GM12878 (cell line): Measurements from ENCODE around the gene RGCC. TPM values are rescaled to one million over a fixed set of nuclear protein-coding genes. Genes with fewer than 3 reads are reported as not detected.

Source experiments
- ATAC-seq: fragments of 200-7000 bp; cut with Tn5 transposase; 3 replicates; pipeline ENCODE4 v1.9.1; 2020; ENCODE audit warnings: mild to moderate bottlenecking, moderate library complexity
- BruUV-seq: library from RNA; stranded (reverse); fragments of 400-500 nt; replicated peaks from 2 replicates; lab custom pipeline; 2021; lab: Mats Ljungman, UMichigan
- CTCF ChIA-PET: fragments of 300-600 bp; sonication (Branson Sonifier 250); formaldehyde crosslinking; extraction: SDS; loops from one replicate; lab custom pipeline; 2021; ENCODE audit warnings: inconsistent platforms; lab: Yijun Ruan, JAX
- POLR2A ChIA-PET: fragments of 350-600 bp; formaldehyde crosslinking; extraction: SDS; loops from one replicate; lab custom pipeline; 2021; ENCODE audit warnings: inconsistent platforms; lab: Charles Lee
- RAD21 ChIA-PET: fragments of 300-600 bp; sonication (Branson Sonifier 250); formaldehyde crosslinking; loops from one replicate; lab custom pipeline; 2023; ENCODE audit warnings: antibody characterized with exemption; ENCODE audit not compliant: unreplicated experiment; lab: Charles Lee
- SMC1A ChIA-PET: fragments of 300-600 bp; sonication (Branson Sonifier 250); formaldehyde crosslinking; loops from one replicate; lab custom pipeline; 2023; ENCODE audit not compliant: unreplicated experiment, uncharacterized antibody; lab: Charles Lee
- DNase-seq: peaks from one replicate; pipeline ENCODE4 v3.0.0-alpha.2; 2011; ENCODE audit warnings: low read depth, low spot score
- FAIRE-seq: peaks from 3 replicates; lab custom pipeline; 2011; peaks lifted over from hg19 to GRCh38; lab: Jason Lieb, UNC
- H2AFZ ChIP-seq: 2 replicates; pipeline ENCODE4 v1.6.0; 2011; ENCODE audit warnings: low read depth, low read length, control low read depth; ENCODE audit not compliant: control insufficient read depth
- H3K27ac ChIP-seq: 2 replicates; pipeline ENCODE4 v1.5.1; 2011; ENCODE audit warnings: control low read depth; ENCODE audit not compliant: control insufficient read depth, insufficient read depth
- H3K27me3 ChIP-seq, 2 experiments: replicated peaks in 1 of 2; 2 replicates each; pipeline versions ENCODE4 v1.6.0 to v1.6.1; 2011; ENCODE audit warnings: low read length in 1 of 2; ENCODE audit not compliant: control insufficient read depth in 2 of 2, insufficient read depth in 2 of 2
- H3K36me3 ChIP-seq, 2 experiments: 2 replicates each; pipeline ENCODE4 v1.5.1; 2011; ENCODE audit warnings: low read length in 1 of 2; ENCODE audit not compliant: control insufficient read depth in 2 of 2, insufficient read depth in 2 of 2
- H3K4me1 ChIP-seq: 2 replicates; pipeline ENCODE4 v1.6.1; 2011; ENCODE audit warnings: mild to moderate bottlenecking, low read length, moderate library complexity, mixed read lengths; ENCODE audit not compliant: control insufficient read depth, insufficient read depth
- H3K4me2 ChIP-seq: 2 replicates; pipeline ENCODE4 v1.6.0; 2011; ENCODE audit warnings: control low read depth; ENCODE audit not compliant: control insufficient read depth, insufficient read depth
- H3K4me3 ChIP-seq: fragments of 200-600 bp; sonication (generic); 2 replicates; pipeline ENCODE4 v1.5.1; 2016
- H3K79me2 ChIP-seq: 2 replicates; pipeline ENCODE4 v1.6.0; 2011; ENCODE audit warnings: low read length; ENCODE audit not compliant: control insufficient read depth, insufficient read depth
- H3K9ac ChIP-seq: 2 replicates; pipeline ENCODE4 v1.8.0; 2011; ENCODE audit warnings: low read length, control low read depth, mixed read lengths; ENCODE audit not compliant: control insufficient read depth, insufficient read depth
- H3K9me3 ChIP-seq: replicated peaks from 3 replicates; pipeline ENCODE4 v1.5.1; 2011; ENCODE audit warnings: mild to moderate bottlenecking, low read length; ENCODE audit not compliant: control insufficient read depth, insufficient read depth
- H4K20me1 ChIP-seq: 2 replicates; pipeline ENCODE4 v1.6.0; 2011; ENCODE audit not compliant: control insufficient read depth, insufficient read depth
- ATF7 ChIP-seq: fragments of 450-650 bp; IDR thresholded peaks from 2 replicates; pipeline ENCODE4 v1.6.1; 2016; ENCODE audit warnings: low read depth, mild to moderate bottlenecking
- HDAC2 ChIP-seq: fragments of 200-600 bp; sonication (generic); IDR thresholded peaks from 2 replicates; pipeline ENCODE4 v1.6.1; 2017
- IKZF2 ChIP-seq, 2 experiments: fragments of 450-650 bp; IDR thresholded peaks; 2 replicates each; pipeline ENCODE4 v1.6.1; 2017; ENCODE audit warnings: mild to moderate bottlenecking in 2 of 2, moderate library complexity in 2 of 2
- IRF5 ChIP-seq: fragments of 450-650 bp; IDR thresholded peaks from 2 replicates; pipeline ENCODE4 v1.6.1; 2017; ENCODE audit warnings: borderline replicate concordance
- JUNB ChIP-seq: IDR thresholded peaks from 2 replicates; pipeline ENCODE4 v1.6.1; 2016; ENCODE audit warnings: antibody characterized with exemption, mild to moderate bottlenecking
- KLF5 ChIP-seq: fragments of 450-650 bp; IDR thresholded peaks from 2 replicates; pipeline ENCODE4 v1.6.1; 2014; ENCODE audit warnings: mild to moderate bottlenecking; ENCODE audit not compliant: partially characterized antibody
- MAX ChIP-seq: IDR thresholded peaks from 2 replicates; pipeline ENCODE4 v1.6.1; 2012; ENCODE audit warnings: low read depth, low read length, improper control_type of control experiment
- RAD21 ChIP-seq: IDR thresholded peaks from 2 replicates; pipeline ENCODE4 v1.6.1; 2011; ENCODE audit warnings: mild to moderate bottlenecking, low read depth, low read length, moderate library complexity; ENCODE audit not compliant: insufficient read depth
- SIX5 ChIP-seq: IDR thresholded peaks from 2 replicates; pipeline ENCODE4 v1.6.1; 2011; ENCODE audit warnings: mild to moderate bottlenecking, low read depth, low read length, moderate library complexity; ENCODE audit not compliant: severe bottlenecking
- SPI1 ChIP-seq: IDR thresholded peaks from 2 replicates; pipeline ENCODE4 v1.6.1; 2011; ENCODE audit warnings: low read depth, mild to moderate bottlenecking, low read length, moderate library complexity, borderline replicate concordance; ENCODE audit not compliant: insufficient read depth
- ZNF217 ChIP-seq: fragments of 450-650 bp; IDR thresholded peaks from 2 replicates; pipeline ENCODE4 v1.6.1; 2017; ENCODE audit warnings: antibody characterized with exemption, mild to moderate bottlenecking
- ZZZ3 ChIP-seq: IDR thresholded peaks from 2 replicates; pipeline ENCODE4 v1.6.1; 2011; ENCODE audit warnings: low read depth; ENCODE audit not compliant: control insufficient read depth, insufficient read length
- WGBS: methylation state at CpG from one replicate; pipeline ENCODE4 v1.1.6; 2016; ENCODE audit warnings: low lambda C conversion rate; ENCODE audit not compliant: insufficient replicate concordance, insufficient coverage; ENCODE audit errors: missing lambda C conversion rate; 5-methylcytosine and 5-hydroxymethylcytosine counted together
- in situ Hi-C: fragments of 300-500 bp; cut with MboI; formaldehyde crosslinking; loops from 9 replicates; pipeline ENCODE4 v1.14.3; 2018; ENCODE audit warnings: mixed read lengths
- intact Hi-C: fragments of 100-400 bp; cut with micrococcal nuclease; formaldehyde crosslinking; loops from one replicate; pipeline ENCODE4 v1.14.2; 2022; ENCODE audit not compliant: unreplicated experiment
- polyA plus RNA-seq, 11 experiments: library from polyadenylated mRNA; depleted of rRNA in 4 of 11; unstranded in 6 of 11; stranded (reverse) in 5 of 11; fragments of >200 nt; fragmentation: Nextera tagmentation in 4 of 11; fragmentation: Illumina TruSeq in 1 of 11; extraction: Ambion mirVana in 4 of 11; extraction: Trizol in 1 of 11; gene quantifications; 1 replicate in 1 of 11; 2 replicates in 10 of 11; pipeline versions ENCODE4 v1.2.1 to v1.2.3, GENCODE V29; 2011 to 2016; ENCODE audit warnings: inconsistent platforms in 2 of 11, missing spikeins in 2 of 11, low read depth in 1 of 11
- total RNA-seq, 4 experiments: library from RNA; depleted of rRNA in 3 of 4; stranded (reverse); fragments of >200 nt in 3 of 4; fragmentation: Illumina TruSeq in 1 of 4; extraction: Trizol in 1 of 4; gene quantifications; 2 replicates each; pipeline versions ENCODE4 v1.2.1 to v1.2.3, GENCODE V29; 2013 to 2021
- TF ChIP-seq, protein P1 (sequence below): fragments of 450-650 bp; IDR thresholded peaks from 2 replicates; pipeline ENCODE4 v1.6.1; 2017; ENCODE audit warnings: mild to moderate bottlenecking, moderate library complexity

Gene RGCC
- total and polyA plus RNA-seq, 10 of the 15 experiments (the other 5 are each of a cell fraction or from before 2014, with no cell fraction given): 0.41 to 19.4 (median 9.9) TPM

- Histone ChIP-seq H3K9me3 (no peaks in the 10 kb centered on the region), H3K4me3 (no peak overlapping the region), H3K36me3 (no peaks in the 10 kb centered on the region; a peak in 1 of 4 replicates), H3K4me2 (peak overlapping the region; percentile 59; the same call in 1 of the 2 replicates), H4K20me1 (no peaks in the 10 kb centered on the region), H3K9ac (no peak overlapping the region), H3K27me3 (peaks cover 0 to 7% of the 10 kb centered on the region in 2 experiments; a peak in 2 of 4 replicates), H3K27ac (no peak overlapping the region), H3K4me1 (peaks cover 62% of the 10 kb centered on the region), H2AFZ (no peak overlapping the region; the same call in 1 of the 2 replicates), H3K79me2 (peaks cover 2% of the 10 kb centered on the region; the same call in 1 of the 2 replicates)
- FAIRE-seq: no peak
- BruUV-seq: no TSS peak
- in situ Hi-C loops (no loop called here), intact Hi-C loops (no loop called here)
- TF ChIP-seq SPI1 (no peak), IKZF2 (IDR thresholded peaks at IDR 0.05) (no peak), JUNB (no peak), SIX5 (no peak), IRF5 (no peak), ZZZ3 (no peak), MAX (no peak), ZNF217 (no peak), ATF7 (no peak), HDAC2 (no peak), RAD21 (no peak), KLF5 (no peak)
- TF ChIP-seq, protein P1, sequence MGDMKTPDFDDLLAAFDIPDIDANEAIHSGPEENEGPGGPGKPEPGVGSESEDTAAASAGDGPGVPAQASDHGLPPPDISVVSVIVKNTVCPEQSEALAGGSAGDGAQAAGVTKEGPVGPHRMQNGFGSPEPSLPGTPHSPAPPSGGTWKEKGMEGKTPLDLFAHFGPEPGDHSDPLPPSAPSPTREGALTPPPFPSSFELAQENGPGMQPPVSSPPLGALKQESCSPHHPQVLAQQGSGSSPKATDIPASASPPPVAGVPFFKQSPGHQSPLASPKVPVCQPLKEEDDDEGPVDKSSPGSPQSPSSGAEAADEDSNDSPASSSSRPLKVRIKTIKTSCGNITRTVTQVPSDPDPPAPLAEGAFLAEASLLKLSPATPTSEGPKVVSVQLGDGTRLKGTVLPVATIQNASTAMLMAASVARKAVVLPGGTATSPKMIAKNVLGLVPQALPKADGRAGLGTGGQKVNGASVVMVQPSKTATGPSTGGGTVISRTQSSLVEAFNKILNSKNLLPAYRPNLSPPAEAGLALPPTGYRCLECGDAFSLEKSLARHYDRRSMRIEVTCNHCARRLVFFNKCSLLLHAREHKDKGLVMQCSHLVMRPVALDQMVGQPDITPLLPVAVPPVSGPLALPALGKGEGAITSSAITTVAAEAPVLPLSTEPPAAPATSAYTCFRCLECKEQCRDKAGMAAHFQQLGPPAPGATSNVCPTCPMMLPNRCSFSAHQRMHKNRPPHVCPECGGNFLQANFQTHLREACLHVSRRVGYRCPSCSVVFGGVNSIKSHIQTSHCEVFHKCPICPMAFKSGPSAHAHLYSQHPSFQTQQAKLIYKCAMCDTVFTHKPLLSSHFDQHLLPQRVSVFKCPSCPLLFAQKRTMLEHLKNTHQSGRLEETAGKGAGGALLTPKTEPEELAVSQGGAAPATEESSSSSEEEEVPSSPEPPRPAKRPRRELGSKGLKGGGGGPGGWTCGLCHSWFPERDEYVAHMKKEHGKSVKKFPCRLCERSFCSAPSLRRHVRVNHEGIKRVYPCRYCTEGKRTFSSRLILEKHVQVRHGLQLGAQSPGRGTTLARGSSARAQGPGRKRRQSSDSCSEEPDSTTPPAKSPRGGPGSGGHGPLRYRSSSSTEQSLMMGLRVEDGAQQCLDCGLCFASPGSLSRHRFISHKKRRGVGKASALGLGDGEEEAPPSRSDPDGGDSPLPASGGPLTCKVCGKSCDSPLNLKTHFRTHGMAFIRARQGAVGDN: no peak
- ATAC-seq: no peak
- DNase-seq: no peak
- CTCF ChIA-PET: interaction anchor here (0.5 to 2.8 kb wide), 13 partner anchors 11 to 332 kb away, joined by 3 to 21 read pairs (median 4); no protein-coding TSS in a partner anchor
- SMC1A ChIA-PET: interaction anchor here (1.0 to 2.9 kb wide), 10 partner anchors 9 to 208 kb away, joined by 3 to 24 read pairs (median 6); no protein-coding TSS in a partner anchor
- POLR2A ChIA-PET: no interaction called here
- WGBS: 68% methylated on average over 2 of the region's 2 CpGs
- RAD21 ChIA-PET: interaction anchor here (0.7 to 2.6 kb wide), 5 partner anchors 32 to 208 kb away, joined by 3 to 9 read pairs (median 3); no protein-coding TSS in a partner anchor
These were observed 2.7 kb downstream of the RGCC start for GRCh38 chr13:41460074-41460465.
